Osteoblast (primary cell): ENCODE measurements around the gene SENP3. TPM values are rescaled to one million over a fixed set of nuclear protein-coding genes. Genes with fewer than 3 reads are reported as not detected.

ENCODE experiments used
- DNase-seq: peaks from one replicate; pipeline ENCODE4 v3.0.0; 2011; ENCODE audit warnings: low spot score, mixed read lengths; ENCODE audit not compliant: insufficient read length; ENCODE audit errors: missing footprints
- H2AFZ ChIP-seq: 2 replicates; pipeline ENCODE4 v1.6.0; 2011; ENCODE audit warnings: mild to moderate bottlenecking, low read length
- H3K27ac ChIP-seq: 2 replicates; pipeline ENCODE4 v1.5.1; 2011; ENCODE audit warnings: mild to moderate bottlenecking, low read depth, low read length, moderate library complexity
- H3K27me3 ChIP-seq: 2 replicates; pipeline ENCODE4 v1.6.0; 2012; ENCODE audit warnings: mild to moderate bottlenecking, control low read depth, inconsistent platforms, low read length, moderate library complexity; ENCODE audit not compliant: insufficient read depth
- H3K36me3 ChIP-seq: 2 replicates; pipeline ENCODE4 v1.5.1; 2011; ENCODE audit warnings: mild to moderate bottlenecking, low read length, control low read depth, moderate library complexity; ENCODE audit not compliant: insufficient read depth
- H3K4me1 ChIP-seq: 2 replicates; pipeline ENCODE4 v1.5.1; 2011; ENCODE audit warnings: mild to moderate bottlenecking, low read length, control low read depth, moderate library complexity; ENCODE audit not compliant: insufficient read depth
- H3K4me2 ChIP-seq: 2 replicates; pipeline ENCODE4 v1.6.0; 2011; ENCODE audit warnings: mild to moderate bottlenecking, low read length; ENCODE audit not compliant: insufficient read depth
- H3K4me3 ChIP-seq: fragments of 200-600 bp; sonication (generic); 3 replicates; pipeline ENCODE4 v1.5.1; 2012; ENCODE audit warnings: mild to moderate bottlenecking, low read length, inconsistent platforms; ENCODE audit not compliant: insufficient read depth
- H3K79me2 ChIP-seq: 2 replicates; pipeline ENCODE4 v1.6.0; 2012; ENCODE audit warnings: mild to moderate bottlenecking, low read length, control low read depth, inconsistent platforms; ENCODE audit not compliant: insufficient read depth
- H3K9me3 ChIP-seq: 2 replicates; pipeline ENCODE4 v1.5.1; 2011; ENCODE audit warnings: low read depth, low read length, control low read depth
- H4K20me1 ChIP-seq: 2 replicates; pipeline ENCODE4 v1.6.0; 2012; ENCODE audit warnings: mild to moderate bottlenecking, low read length, control low read depth; ENCODE audit not compliant: insufficient read depth
- CTCF ChIP-seq: IDR thresholded peaks from 2 replicates; pipeline ENCODE4 v1.5.1; 2011; ENCODE audit warnings: mild to moderate bottlenecking, low read depth, low read length, moderate library complexity; ENCODE audit errors: extremely low read depth
- total RNA-seq: library from RNA; depleted of rRNA; stranded (reverse); fragments of >200 nt; gene quantifications from 2 replicates; pipeline ENCODE4 v1.2.3, GENCODE V29; 2012

The SENP3 gene
- total RNA-seq, 1 donor, result 68.0 TPM

- TF ChIP-seq CTCF, result no peak
- H3K36me3 ChIP-seq, result peaks cover 32% of the 10 kb centered on the region
- peaks cover 16% of the 10 kb centered on the region for H4K20me1 ChIP-seq
- peaks cover 30% of the 10 kb centered on the region for H3K4me1 ChIP-seq
- peak overlapping the region; percentile 62 for H2AFZ ChIP-seq
- H3K4me3 ChIP-seq, result peak overlapping the region; percentile 89
- H3K27ac ChIP-seq, result peak overlapping the region; percentile 39
- no peaks in the 10 kb centered on the region for H3K27me3 ChIP-seq
- no peaks in the 10 kb centered on the region for H3K9me3 ChIP-seq
- peaks cover 49% of the 10 kb centered on the region for H3K79me2 ChIP-seq
- DNase-seq, result peak; percentile 85
- peak overlapping the region; percentile 100 for H3K4me2 ChIP-seq
Measured at GRCh38 chr17:7562208-7562605, 488 bp downstream of the SENP3 start.

- TF ChIP-seq CTCF, result no peak
- H3K4me3 ChIP-seq, result peak overlapping the region; percentile 89
- peak overlapping the region; percentile 17 for H3K27ac ChIP-seq
- no peak overlapping the region for H2AFZ ChIP-seq
- H3K9me3 ChIP-seq, result no peaks in the 10 kb centered on the region
- H3K27me3 ChIP-seq, result no peaks in the 10 kb centered on the region
- H3K4me1 ChIP-seq, result peaks cover 24% of the 10 kb centered on the region
- peak overlapping the region; percentile 100 for H3K4me2 ChIP-seq
- peaks cover 53% of the 10 kb centered on the region for H3K79me2 ChIP-seq
- H4K20me1 ChIP-seq, result peaks cover 16% of the 10 kb centered on the region
- no peak for DNase-seq
- H3K36me3 ChIP-seq, result peaks cover 38% of the 10 kb centered on the region
Measured at GRCh38 chr17:7563115-7563869, 1.6 kb downstream of the SENP3 start.

- Histone ChIP-seq H3K9me3 (no peaks in the 10 kb centered on the region), H3K4me2 (no peak overlapping the region), H2AFZ (no peak overlapping the region), H3K36me3 (peaks cover 69% of the 10 kb centered on the region), H3K27ac (no peak overlapping the region), H4K20me1 (peaks cover 26% of the 10 kb centered on the region), H3K4me1 (peaks cover 13% of the 10 kb centered on the region), H3K79me2 (peaks cover 70% of the 10 kb centered on the region), H3K27me3 (no peaks in the 10 kb centered on the region), H3K4me3 (no peak overlapping the region)
- TF ChIP-seq CTCF, result no peak
- no peak for DNase-seq
Measured at GRCh38 chr17:7569571-7569970, 7.9 kb downstream of the SENP3 start.

- no peak overlapping the region for H3K27ac ChIP-seq
- peaks cover 28% of the 10 kb centered on the region for H4K20me1 ChIP-seq
- peaks cover 20% of the 10 kb centered on the region for H3K4me1 ChIP-seq
- no peak for DNase-seq
- H3K79me2 ChIP-seq, result peaks cover 70% of the 10 kb centered on the region
- no peak overlapping the region for H3K4me3 ChIP-seq
- H3K9me3 ChIP-seq, result no peaks in the 10 kb centered on the region
- no peak for TF ChIP-seq CTCF
- H3K27me3 ChIP-seq, result no peaks in the 10 kb centered on the region
- H2AFZ ChIP-seq, result no peak overlapping the region
- H3K36me3 ChIP-seq, result peaks cover 69% of the 10 kb centered on the region
- no peak overlapping the region for H3K4me2 ChIP-seq
Measured at GRCh38 chr17:7570351-7570750, 8.6 kb downstream of the SENP3 start.
